ENCODE results near the gene SLC20A1.

The SLC20A1 gene

DNA sequence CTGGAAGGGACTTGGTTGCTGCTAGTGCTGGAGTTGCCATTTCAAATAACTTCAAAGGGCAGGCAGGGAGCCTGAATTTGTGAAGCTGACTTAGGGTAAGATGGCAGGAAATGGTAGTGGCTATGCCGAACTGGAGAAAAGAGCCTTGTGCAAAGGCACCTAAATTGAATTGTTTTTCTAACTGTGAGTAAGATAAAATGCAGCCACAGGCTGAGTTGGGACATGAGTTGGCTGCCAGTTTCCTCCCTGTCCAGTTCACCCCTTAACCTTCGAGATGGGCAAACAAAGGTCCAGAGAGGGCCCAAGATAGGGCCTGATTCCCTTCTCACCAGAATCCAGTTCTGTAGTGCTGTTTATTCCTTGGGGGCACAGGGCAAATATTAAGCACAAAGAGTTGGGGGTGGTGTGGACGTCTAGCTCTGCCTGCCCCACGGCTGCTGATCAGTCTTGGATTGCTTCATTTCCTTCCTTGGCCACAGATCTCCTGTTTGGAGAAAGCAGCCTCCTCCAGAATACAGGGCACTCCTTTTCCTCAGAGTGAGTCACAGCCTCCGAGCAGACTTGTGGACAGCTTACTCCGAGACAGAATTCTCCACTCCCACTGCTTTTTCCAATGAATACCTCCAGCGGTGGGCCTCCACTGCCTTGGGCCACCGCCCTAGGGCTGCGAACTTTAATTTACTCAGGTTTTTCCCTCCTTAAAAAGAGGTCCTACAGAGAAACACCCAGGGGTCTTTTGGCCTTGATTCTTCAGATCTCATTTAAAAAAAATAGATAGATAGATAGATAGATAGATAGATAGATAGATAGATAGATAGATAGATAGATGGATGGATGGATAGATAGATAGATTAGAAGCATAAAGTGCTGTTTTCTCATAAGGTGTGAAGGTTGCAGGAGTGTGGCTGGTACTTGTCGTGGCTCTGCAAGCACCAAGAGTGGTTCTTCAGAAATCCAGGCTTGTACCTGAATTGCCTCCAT, 18.4 kb upstream of the SLC20A1 start:
- DNase-seq, result no peak

DNA sequence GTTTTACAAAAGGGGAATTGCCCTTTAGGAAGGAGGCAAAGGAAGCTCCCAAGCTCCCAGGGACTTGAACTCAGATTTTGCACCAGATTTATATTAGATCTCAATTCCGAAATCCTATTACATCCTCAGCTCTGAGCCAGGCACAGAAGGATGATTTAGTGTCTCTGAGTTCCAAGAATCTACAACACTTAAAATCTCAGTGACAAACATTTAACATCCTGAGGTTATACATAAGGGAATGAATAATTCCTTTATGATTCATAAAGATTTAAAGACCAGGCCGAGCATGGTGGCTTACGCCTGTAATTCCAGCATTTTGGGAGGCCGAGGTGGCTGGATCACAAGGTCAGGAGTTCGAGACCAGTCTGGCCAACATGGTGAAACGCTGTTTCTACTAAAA, 16.5 kb upstream of the SLC20A1 start:
- DNase-seq, result no peak

DNA sequence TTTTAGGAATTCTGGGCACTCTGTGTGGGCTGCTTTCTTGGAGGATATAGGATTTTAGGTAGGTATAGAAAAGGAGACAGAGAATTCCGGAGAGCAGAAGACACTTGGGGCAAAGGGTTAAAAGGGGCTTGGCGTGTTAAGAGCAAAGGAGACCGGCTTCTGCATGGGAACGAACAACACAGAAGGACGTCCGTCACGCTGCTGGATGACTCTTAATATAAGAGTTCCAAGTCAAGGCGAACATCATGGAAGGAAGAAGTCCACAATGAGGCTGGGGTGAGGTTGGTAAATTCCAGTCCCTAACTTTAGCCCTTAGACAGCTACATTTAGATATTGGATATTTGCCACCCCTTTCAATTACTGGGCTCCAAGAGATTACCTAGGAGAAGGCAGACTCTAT, 15.9 kb upstream of the SLC20A1 start:
- no peak for DNase-seq

DNA sequence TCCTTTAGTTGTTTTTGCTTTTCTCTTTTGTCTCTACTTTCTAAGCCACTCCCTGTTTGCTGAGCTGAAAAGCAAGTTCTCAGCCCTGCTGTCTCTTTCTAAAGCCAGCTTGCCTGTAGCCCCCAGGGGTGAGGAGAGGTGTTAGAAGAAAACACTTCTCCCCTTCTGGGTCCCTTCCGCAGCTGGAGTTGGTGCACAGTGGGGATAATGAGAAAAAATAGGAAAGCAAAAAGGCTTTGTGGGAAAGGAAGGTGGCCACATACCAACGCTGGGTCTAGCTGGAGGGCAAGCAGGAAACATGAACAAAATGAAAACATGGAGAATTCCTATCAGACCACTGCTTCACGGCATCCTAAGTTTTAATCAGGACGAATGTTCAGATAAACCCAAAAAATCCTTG, 15.5 kb upstream of the SLC20A1 start:
- no peak for DNase-seq

DNA sequence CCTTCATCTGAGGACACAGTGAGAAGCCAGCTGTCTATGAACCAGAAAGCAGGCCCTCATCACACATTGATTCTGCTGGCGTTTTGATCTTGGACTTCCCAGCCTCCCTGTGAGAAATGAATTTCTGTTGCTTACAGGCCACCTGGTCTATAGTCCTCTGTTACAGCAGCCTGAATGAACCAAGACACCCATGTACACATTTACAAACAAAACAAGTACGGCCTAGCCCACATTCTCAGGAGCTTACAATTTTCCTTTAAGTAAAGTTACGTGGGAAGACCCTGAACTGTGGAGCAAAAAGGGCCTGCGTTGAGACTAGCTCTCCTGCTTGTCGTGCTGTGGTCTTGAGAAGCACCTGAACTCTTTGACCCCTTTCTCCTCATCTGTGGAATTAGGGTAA, 12.0 kb upstream of the SLC20A1 start:
- no peak for DNase-seq

DNA sequence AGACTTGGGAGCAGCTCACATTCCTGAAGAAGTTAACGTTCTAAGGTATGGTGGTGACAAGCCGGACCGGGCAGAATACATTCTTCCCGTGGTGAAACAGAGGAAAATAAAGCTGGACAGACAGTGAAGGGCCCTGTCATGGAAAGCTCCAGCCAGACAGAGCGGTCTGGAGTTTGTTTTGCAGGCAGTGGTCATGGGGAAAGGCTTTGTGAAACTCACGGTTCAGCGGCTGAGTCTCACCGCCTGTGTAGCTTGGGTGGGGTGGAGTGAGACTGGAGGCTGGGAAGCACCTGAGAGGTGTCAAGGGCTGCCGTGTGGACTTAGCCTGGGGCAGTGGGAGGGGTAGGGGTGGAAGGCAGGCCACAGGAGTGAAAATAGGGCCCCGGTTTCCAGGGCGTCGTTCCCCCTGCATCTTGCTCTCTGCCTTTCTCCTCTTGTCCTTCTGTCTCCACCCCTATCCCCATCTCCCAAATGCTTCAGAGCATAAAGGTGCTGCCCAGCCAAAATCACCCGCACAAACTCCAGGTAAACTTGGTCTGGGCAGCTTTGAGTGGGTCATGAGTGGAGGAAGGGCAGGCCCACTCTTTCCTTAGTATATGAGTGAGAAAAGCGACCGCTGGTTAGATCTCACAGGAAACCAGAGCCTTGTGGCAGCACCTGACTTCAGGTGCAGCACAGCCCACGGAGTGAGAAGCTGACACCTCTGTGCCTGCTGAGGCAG, 11.4 kb upstream of the SLC20A1 start:
- DNase-seq, result peak; percentile 13

DNA sequence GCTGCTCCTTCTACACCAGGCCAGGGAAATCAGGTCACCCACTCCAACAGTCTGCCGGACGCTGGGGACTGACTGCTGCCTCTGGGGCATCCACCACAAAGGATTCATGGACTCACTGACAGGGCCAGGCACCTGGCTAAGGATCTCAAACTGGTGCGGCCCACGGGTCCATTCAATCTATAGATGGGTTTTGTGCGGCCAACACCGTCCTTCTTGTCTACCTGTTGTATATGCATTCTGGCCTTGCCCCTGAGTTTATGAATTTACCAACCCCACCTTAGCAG, 10.9 kb upstream of the SLC20A1 start:
- DNase-seq, result no peak

DNA sequence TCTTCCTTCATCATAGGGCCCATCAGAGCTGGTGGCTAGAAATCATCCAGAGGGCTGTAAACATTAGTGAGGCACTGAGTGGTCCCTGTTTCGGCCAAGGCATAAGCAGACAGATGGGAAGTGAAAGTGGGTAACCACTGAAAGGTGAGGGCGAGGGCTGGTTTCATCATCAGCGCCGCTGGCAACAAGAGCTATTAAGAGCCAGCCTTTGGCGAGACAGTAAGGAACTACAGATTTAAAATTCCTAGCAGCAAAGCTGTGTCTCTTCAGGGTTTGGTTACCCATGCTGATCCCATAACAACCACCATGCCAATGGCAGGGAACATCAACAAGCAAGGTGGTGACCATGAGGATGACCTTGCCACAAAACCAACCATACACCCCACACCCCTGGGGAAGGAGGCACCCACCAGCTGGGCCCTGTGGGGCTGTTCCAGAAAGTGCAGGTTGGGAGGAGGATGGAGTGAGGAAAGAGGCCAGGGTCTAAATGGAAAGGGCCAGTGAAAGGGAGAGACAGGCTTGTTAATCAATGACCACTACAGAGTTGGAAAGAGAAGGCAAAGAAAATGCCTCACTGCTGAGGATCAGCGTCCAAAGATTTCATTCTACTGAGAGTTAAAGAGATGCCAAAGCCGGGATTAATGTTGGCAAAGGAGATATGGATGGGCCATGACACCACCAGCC, 9.0 kb upstream of the SLC20A1 start:
- no peak for DNase-seq

DNA sequence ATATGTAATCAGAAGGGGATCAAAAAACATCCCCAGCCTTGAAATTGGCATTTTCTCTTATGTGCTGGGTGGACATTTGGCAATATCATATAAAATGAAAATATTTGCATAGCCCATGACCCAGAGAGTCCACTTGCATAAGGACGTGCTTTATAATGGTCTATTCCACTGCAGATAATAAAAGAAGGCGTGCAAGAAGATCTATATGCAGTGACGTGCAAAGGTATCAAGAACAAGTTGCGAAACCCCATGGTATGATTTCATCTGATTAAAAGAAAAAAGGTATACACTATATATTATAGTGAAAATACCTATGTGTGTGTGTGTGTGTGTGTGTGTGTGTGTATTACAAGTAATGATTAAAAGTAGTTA, 8.5 kb upstream of the SLC20A1 start:
- DNase-seq, result no peak

DNA sequence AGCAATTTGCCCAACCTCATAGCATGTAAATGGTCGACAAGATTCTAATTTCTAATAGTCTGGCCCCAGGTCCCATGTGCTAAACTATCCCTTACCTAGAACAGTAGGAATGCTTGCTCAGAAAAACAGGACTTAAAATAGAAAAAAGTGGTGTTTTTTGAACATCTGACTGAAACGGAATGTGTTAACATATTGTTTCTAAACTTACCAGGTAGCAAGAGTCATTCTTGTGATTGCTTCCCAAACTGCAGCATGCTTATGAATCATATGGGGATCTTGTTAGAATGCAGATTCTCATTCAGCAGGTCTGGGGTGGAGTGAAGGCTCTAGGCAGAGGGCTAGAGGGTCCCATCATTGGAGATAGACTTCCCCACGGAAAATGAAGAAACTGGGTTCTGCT, 5.8 kb upstream of the SLC20A1 start:
- DNase-seq, result no peak

DNA sequence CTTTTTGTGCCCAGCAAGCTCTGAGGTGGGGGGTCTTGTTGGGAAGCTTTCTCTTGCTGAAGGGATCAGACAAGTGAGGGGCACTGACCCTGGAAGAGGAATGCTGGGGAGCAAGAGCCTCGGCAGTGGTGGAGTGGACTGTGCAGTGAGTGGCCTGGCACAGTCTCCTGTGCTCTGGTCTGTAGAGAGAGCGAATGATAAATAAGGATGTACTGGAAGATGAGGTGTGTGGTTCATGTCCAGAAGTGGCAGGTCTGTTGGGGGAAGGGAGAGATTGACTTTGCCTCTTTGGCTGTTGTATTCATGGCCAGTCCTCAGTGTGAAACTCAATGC, 5.3 kb upstream of the SLC20A1 start:
- no peak for DNase-seq

DNA sequence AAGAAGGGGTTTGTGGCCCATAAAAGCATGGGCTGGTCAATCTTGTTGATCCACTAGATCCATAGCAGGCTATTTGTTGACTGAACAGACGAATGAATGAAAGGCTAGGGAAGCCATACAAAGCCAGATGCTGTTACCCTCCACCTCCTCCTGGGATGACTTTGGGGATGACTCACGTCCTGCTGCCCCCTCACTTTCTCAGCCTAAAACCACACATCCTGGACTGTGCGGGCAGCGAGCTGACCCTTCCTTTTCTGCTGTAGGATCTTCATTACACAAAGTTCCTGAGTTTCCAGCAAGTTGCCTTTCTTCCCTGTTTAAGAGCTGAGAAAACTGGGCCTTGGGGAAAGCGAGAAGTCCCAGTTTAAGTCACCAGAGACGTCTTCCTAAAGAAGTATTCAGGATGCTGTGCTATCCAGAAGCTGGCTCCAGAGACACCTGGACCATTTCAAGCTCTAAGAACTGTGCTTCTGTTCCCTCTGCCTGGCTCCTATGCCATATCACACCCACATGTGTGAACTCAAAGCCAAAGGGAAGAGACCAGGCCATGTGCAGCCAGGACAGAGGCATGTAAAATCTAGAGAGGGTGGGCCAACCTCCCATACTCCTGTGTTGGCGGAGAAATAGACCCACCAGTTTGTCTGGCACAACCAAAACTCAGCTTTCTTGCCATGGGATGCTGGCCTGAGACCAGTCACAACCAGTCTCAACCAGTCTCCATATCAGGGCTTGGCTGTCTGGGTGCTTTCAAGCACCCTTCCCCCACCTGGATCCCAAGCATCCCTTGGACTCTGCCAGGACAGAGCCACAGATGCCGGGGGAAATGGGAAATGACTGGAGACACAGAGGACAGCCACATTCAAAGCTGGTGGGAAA, 4.7 kb upstream of the SLC20A1 start:
- no peak for DNase-seq

DNA sequence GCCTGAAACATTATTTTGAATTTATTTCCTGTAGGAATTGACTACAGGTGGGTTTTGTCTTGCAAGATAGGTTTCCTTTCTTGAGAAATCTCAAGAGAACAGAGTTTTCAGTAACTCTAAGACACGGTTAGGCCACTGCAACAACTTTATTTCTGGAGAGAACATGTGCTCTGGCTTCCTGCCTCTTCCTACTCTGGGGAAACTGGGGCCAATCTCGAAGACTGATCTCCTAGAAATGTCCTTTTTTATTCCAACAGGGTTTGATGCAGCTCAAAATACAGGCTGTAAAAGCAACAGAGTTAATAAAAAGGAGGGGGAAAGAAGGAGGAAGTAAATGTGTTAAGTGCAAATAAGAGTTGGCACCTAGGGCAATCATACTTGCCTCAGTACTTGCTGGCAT, 4.0 kb upstream of the SLC20A1 start:
- no peak for DNase-seq

DNA sequence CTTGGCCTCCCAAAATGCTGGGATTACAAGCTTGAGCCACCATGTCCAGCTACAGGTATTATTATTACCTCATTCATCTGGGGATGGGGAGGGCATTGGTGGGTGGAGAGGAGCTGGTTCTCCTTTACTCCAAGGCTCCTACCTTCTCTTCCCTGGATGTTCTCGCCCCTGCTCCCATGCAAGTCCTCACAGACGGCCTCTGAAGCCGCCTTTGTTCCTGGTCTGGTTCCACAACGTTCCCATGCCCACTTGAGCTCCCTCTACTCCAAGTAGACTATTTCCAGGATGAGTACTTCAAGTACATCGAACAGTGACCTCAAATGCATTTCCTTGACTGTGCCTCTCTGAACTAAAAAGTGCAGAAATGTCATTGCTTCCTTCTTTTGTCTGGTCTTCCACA, 3.2 kb upstream of the SLC20A1 start:
- DNase-seq, result no peak

DNA sequence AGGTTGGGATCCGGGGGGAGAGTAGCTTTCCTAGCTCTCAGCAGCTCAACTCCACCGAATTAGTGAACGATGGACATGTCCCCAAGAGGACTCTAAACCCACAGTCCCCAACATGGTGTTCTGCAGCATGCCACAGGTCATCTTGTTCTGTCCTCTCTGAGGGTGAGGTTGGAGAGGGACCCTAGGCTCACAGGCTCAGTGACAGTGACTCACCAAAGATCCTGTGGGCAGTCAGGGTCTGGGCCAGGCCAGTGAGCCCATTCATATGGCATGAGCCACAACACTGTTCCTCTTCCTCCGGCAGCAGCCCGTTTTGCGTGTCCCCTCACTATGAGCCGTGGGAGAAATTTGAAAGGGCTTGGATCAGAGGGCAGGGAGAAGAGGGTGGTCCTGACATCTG, 2.8 kb upstream of the SLC20A1 start:
- no peak for DNase-seq

DNA sequence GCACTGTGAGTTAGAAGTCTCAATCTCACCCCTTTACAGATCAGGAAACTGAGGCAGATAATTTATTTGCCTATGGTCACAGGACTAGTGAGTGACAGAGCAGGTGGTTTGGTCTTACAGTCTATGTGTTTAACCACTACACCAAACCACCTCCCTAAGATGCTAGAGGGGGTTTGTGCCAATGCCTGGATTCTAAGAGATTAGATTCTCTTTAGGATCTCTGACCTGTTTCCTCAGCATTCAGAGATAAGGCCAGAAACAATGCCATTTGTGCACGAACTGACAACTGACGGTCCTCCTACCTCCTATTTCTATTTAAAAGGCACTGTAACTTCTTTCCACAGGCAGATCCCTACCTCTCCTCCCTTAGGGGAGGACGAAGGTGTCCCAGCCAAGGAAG, 2.3 kb upstream of the SLC20A1 start:
- no peak for DNase-seq

DNA sequence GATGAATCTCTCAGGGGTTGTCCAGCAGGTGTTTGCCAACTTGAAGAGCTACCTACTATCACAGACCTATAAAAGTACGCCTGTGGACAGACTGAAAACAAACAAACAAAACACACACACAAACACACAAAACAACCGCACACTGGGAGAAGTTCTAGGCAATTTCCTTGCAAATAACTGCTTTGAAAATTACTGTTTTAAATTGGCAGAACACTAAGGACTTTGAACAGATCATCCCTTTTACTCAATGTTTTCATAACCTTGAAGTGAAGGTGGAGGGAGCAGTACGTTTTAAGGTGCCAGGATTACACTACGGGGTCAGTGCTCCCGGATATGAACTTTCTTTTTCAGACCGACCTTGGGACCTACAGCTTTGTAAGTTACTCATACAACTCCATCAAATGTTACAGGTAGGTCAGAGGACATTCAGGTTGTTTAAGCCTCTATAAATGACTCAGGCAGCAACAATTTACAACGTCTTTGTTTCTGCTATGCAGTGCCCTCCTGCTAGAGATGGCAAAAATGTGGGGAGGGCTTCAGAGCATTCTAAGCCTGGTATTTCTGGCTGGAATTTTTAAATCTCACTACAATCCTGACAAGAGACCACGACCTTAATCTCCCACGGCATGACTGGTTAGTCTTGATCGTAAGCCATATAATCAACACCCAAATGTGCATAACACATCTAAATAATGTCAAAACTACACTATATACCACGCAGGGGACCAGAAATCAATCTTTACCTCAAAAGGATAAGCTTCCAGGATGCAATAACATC, 1.4 kb upstream of the SLC20A1 start:
- no peak for DNase-seq

DNA sequence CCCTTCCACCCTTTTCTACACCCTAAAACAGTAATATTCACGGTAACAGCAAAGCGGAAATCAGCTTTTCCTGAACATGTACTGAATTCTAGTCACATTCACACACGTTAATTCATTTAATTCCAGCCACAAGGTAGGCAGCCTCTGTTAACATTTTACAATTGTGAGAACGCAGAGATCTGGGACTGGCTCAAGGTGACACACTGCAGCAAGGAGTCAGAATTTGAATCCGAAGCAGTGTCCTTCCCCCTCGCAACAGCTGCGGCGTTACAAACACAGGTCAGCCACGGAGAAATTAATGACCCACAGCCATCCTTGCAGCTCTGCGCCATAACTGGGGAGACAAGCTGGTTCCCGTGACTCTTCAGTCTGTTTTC, 818 bp upstream of the SLC20A1 start:
- DNase-seq, result no peak

DNA sequence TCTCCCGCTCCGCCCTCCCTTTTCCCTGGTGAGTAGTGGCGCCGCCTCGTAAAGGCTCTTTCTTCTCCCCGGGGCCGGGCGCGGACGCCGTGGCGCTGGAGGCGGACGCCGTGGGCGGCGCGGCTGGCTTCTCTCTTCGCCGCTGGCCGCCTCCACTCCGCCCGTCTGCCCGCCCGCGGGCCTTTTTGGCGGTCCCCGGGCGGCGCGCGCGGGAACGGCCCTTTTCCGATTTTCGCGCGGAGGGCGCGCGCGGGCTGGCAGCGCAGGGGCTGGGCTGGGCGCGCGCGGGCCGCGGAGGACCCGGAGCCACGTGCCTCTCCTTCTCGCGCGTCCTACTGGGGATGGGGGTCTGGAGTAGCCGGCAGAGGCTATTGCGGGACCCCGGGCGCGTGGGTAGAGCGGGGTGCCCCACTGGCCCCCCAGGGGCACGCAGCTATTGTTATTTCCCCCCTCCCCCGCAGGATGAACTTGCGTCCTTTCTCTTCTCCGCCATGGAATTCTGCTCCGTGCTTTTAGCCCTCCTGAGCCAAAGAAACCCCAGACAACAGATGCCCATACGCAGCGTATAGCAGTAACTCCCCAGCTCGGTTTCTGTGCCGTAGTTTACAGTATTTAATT, 472 bp downstream of the SLC20A1 start:
- DNase-seq, result peak; percentile 84

DNA sequence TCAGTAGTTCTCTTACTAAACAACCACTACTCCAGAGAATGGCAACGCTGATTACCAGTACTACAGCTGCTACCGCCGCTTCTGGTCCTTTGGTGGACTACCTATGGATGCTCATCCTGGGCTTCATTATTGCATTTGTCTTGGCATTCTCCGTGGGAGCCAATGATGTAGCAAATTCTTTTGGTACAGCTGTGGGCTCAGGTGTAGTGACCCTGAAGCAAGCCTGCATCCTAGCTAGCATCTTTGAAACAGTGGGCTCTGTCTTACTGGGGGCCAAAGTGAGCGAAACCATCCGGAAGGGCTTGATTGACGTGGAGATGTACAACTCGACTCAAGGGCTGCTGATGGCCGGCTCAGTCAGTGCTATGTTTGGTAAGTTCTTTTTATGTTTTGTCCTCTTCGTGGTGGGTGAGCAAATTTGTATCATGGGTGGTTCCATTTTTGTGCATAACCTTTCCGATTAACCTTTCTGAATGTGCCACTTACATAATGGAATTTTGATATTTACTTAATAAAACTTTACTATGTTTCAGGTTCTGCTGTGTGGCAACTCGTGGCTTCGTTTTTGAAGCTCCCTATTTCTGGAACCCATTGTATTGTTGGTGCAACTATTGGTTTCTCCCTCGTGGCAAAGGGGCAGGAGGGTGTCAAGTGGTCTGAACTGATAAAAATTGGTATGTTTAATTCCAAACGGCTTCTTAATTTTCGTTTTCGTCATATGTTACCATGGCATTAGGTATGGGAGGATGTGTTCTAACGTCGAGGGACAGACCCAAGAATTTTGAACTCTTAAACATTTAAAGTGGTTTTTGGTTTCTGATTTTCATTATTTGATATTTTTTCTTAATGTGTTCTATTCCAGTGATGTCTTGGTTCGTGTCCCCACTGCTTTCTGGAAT, 1.3 kb downstream of the SLC20A1 start:
- DNase-seq, result peak; percentile 48

DNA sequence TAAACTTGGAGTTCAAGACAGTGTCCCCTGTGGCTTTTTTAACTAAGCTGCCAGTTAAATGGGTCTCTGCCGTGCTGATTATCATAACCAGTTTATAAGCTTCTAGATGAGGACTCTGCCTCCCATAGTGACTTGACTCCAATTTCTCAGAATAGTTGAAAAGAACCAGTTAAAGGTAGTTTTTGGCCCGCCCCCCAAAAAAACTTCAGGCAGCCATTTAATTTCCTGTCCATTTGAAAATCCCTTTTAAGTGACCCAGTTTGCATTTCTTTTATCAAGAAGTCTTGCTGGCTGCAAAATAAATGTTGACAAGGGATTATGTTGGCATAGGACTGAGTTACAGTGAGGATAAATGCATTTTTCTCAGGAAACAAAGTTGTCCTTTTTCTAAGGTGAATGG, 2.3 kb downstream of the SLC20A1 start:
- no peak for DNase-seq
